Measurements from ENCODE around the gene PM20D1.
"Not testable (repeated sequence)": the region's sequence is repeated elsewhere in the genome, so short reads cannot be mapped to it uniquely, and the experiment has no call there.

Gene PM20D1, protein sequence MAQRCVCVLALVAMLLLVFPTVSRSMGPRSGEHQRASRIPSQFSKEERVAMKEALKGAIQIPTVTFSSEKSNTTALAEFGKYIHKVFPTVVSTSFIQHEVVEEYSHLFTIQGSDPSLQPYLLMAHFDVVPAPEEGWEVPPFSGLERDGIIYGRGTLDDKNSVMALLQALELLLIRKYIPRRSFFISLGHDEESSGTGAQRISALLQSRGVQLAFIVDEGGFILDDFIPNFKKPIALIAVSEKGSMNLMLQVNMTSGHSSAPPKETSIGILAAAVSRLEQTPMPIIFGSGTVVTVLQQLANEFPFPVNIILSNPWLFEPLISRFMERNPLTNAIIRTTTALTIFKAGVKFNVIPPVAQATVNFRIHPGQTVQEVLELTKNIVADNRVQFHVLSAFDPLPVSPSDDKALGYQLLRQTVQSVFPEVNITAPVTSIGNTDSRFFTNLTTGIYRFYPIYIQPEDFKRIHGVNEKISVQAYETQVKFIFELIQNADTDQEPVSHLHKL

DNA sequence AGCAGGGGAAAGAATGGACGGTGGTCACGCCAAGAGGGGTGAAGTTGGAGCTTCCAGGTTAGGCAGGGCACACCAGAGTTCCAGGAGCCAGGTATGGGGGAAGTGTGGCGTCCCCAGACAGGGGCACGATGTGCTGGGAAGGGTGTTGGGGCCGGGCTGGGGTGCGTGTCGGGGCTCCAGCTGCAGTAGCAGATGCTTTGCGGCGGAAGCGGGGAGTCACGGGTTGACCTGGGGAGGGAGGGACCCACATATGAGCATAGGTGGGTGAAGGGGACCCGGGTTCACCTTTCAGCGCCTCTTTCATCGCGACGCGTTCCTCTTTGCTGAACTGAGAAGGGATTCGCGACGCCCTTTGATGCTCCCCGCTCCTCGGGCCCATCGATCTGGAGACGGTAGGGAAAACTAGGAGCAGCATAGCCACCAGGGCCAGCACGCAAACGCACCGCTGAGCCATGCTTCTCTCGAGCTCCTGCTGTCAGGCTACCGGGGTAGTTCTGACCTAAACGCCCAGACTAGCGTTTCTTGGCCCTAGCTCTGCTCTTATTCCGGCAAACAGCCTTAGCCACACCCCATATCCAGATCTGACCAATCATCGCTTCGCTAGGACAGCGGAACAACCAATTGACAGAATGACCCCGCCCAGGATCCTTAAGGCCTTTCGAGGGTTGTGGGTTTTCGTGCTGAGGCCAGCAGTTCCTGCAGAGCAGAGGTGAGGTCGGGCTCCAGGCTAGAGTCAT lies at the start of gene PM20D1:
PM20D1 (minus strand) TSS at position 514 of the 737 bp plus-strand sequence; CDS start at position 454, 60 bp downstream.
- DNase-seq, result peak; percentile 79

DNA sequence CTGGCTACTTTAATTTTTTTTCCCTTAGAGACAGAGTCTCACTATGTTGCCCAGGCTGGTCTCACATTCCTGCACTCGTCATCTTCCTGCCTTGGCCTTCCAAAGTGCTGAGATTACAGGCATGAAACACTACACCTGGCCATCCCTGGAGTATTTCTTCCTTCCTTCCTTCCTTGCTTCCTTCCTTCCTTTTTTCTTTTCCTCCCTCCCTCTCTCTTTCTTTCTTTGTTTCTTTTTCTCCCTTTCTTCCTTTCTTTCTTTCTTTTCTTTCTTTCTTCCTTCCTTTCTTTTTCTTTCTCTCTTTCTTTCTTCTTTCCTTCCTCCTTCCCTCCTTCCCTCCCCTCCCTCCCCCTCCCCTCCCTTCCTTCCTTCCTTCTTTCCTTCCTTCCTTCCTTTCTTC lies 46.4 kb upstream of the PM20D1 start:
- DNase-seq, result no peak

DNA sequence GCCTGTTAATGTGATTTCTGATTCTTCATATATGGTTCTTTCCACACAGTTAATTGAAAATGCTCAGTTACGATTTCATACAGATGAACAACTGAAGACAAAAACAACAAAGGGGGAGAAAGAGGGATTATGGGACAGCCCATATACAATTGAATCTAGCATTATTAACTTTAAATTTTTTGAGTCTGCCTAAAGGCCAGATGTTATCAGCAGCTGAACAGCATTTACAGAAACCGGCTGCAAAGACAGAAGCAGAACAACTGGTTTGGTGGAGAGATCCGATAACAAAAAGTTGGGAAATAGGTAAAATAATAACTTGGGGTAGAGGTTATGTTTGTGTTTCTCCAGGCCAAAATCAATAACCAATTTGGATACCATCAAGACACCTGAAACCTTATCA lies 44.2 kb upstream of the PM20D1 start:
- not testable (repeated sequence) for DNase-seq

DNA sequence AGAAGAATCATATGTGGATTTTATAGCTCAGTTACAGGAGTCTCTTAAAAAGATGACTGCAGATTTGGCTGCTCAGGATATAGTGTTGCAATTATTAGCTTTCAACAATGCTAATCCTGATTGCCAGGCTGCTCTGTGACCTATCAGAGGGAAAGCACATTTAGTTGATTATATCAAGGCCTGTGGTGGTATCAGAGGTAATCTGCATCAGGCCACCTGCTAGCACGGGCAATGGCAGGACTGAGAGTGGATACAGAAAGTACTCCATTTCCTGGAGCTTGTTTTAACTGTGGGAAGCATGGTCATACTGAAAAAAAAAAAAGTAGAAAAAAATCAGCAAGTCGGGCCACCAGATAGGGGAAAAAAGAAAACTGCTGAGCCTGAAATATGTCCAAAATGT lies 42.2 kb upstream of the PM20D1 start:
- not testable (repeated sequence) for DNase-seq

DNA sequence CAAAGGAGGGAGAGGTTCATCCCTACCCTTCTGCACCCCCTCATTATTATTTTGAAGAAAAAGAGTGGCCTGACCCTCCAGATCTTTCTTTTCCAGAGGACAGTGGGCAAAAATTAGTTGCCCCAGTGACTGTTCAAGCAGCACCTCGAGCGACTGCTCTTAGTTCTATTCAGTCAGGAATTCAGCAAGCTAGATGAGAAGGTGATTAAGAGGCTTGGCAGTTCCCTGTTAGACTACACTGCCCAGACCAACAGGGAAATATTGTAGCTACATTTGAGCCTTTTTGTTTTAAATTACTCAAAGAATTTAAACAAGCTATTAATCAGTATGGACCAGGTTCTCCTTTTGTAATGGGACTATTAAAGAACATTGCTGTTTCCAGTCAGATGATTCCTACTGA lies 41.5 kb upstream of the PM20D1 start:
- DNase-seq, result not testable (repeated sequence)

DNA sequence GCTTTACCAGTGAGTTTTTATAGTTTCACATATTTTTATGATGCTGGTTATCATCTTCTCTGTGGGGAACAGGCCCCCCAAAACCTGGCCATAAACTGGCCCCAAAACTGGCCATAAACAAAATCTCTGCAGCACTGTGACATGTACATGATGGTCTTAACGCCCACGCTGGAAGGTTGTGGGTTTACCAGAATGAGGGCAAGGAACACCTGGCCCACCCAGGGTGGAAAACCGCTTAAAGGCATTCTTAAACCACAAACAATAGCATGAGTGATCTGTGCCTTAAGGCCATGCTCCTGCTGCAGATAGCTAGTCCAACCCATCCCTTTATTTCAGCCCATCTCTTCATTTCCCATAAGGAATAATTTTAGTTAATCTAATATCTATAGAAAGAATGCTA lies 40.7 kb upstream of the PM20D1 start:
- DNase-seq, result not testable (repeated sequence)

DNA sequence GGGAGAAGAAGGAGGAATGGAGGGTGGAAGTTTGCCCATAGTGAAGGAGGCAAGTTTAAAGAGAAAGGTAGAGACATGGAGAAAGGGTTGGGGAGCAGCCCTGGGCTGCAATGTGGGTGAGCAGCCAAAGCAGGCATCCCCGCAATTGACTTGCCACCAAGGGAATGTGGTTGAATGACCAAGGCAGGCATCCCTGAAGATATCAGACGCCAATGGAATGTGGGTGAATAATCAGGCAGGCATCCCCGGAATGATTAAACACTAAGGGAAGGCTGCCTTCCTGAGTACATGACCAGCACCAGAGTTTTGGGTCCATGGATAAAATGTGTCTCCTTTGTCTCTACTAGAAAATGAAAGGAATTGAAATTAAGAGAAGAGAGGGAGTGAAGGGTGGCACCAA lies 39.8 kb upstream of the PM20D1 start:
- not testable (repeated sequence) for DNase-seq

DNA sequence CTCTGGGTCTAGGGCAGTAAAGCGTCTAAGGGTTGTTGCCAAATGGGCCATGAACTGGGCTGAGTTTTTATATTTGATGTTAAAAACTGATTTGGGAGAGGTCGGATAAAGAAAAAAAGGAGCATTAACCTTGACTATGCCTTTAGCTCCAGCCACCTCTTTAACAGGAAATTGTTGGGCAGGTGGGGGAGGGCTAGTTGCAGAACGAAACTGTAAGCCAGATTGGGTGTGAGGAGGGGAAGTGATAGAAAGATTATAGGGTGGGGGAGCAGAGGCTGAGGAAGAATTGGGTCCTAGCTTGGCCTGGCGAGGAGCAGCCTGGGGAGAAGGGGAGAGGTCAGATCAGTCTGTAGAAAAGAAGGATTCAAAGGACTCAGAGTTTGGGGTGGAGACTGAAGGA lies 39.1 kb upstream of the PM20D1 start:
- not testable (repeated sequence) for DNase-seq

DNA sequence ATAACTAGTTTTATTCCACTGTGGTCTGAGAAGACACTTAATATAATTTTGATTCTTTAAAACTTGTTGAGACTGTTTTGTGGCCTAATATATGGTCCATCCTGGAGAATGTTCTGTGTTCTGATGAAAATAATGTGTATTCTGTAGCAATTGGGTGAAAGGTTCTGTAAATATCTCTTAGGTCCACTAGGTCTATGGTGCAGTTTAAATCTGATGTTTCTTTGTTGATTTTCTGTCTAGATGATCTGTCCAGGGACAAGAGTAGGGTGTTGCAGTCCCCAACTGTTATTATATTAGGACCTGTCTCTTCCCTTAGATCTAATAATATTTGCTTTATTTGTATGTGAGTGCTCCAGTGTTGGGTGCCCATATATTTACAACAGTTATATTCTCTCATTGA lies 33.9 kb upstream of the PM20D1 start:
- DNase-seq, result no peak

DNA sequence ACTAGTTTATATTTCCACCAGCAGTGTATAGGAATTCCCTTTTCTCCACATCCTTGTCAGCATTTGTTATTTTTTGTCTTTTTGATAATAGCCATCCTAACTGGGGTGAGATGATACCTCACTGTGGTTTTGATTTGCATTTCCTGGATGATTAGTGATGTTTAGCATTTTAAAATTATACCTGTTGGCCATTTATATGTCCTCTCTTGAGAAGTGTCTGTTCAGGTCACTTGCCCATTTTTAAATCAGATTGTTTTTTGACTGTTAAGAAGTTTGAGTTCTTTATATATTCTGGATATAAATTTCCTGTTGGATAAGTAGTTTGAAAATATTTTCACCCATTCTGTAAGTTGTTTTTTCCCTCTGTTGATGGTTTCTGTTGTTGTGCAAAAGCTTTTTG lies 31.0 kb upstream of the PM20D1 start:
- DNase-seq, result no peak

DNA sequence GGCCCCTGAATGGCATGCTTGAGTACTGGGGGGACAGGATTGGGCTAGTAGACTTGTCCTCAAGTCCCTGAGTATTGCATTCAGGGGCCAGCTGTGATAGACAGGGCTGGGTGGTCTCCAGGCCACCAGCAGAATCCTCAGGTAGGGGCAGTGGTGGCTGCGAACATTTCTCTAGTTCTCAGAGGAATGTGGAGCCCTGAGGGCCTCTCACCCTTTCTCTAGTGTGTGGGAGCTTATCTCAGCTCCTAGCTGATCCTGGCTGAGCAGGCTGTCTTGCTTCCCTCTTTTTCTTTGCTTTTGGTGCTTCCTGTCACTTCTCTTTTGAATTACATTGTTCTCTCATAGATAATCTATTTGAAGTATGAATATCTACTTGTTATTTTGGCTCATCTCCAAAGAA lies 30.0 kb upstream of the PM20D1 start:
- DNase-seq, result no peak

DNA sequence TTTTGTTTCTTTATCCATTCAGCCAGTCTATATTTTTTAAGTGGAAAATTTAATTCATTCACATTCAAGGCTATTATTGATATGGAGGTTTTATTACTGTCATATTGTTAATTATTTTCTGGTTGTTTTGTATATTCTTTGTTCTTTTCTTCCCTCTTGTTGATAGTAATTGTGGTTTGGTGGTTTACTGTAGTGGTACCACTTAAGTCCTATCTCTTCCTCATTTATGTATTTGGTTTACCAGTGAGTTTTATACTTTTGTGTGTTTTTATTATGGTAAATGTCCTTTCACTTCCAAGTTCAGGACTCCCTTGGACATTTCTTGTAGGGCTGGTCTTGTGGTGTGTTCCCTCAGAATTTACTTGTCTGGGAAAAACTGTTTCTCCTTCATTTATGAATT lies 28.1 kb upstream of the PM20D1 start:
- no peak for DNase-seq

DNA sequence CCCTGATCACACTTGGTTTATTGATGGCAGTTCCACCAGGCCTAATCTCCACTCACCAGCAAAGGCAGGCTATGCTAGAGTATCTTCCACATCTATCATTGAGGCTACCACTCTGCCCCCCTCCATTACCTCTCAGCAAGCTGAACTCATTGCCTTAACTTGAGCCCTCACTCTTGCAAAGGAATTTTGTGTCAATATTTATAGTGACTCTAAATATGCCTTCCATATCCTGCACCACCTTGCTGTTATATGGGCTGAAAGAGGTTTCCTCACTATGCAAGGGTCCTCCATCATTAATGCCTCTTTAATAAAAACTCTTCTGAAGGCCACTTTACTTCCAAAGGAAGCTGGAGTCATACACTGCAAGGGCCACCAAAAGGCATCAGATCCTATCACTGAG lies 23.2 kb upstream of the PM20D1 start:
- DNase-seq, result not testable (repeated sequence)

DNA sequence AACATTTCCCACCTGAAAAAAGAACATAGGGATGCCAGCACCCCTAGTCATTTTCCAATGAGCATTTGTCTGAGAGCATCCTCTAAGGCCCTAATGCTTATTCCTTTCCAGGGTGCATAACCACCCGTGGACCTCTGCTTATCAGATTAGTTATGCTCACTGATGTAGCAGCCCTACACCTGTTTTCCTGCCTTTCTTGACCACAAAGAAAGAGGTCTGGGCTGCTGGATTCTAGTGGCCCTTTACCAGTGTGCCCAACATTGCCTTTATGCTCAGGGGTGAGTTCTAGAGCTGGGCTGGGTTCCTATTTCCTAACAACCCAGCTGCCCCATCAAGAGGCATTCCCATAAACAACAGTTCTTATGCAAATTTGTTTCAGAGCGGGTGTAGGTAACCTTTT lies 20.3 kb upstream of the PM20D1 start:
- DNase-seq, result no peak

DNA sequence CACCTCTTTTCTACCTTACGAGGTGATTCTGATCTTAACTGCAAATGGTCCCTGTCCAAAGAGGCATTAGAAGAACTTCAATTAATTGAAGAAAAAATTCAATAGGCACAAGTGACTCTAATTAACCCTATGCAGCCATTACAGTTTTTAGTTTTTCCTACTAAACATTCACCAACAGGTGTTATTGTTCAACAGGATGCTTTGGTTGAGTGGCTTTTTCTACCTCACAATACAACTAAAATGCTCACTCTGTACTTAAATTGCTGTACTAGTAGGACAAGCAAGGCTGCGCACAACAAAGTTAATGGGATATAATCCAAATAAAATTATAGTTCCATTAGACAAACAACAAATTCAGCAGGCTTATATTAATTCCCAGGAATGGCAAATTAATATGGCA lies 11.6 kb upstream of the PM20D1 start:
- DNase-seq, result no peak

DNA sequence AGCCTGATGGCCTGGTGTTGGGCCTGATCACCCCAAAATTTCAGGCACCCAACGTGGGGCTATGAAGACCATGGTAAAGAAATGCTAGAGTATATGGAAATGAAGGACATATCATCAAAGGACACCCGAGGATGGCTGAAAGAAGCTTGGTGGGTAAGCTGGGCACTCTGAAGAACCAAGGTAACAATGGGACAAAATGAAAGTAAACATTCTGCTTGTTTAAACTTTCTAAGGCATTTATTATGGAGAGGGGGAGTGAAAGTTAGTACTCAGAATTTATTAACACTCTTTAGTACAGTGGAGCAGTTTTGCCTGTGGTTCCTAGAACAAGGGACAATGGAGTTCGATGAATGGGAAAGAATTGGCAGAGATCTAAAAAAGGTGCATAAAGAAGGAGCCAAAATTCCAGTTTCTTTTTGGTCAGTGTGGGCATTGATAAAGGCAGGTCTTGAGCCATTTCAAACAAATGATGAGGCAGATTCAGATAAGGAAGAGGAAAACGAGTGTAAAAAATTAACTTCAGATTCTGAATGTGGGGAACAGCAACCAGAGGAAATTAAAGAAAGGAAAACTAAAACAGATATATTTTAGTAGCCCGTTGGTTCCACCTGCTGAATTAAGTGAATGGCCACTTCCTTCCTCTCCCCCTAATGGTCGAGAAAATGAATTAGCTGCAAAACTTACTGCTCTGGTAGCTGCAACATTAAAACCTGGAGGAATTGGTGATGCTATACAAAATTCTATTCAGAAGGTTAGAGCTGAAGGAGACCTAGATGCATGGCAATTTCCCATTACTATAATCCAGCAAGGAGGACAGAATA lies 8.4 kb upstream of the PM20D1 start:
- no peak for DNase-seq

DNA sequence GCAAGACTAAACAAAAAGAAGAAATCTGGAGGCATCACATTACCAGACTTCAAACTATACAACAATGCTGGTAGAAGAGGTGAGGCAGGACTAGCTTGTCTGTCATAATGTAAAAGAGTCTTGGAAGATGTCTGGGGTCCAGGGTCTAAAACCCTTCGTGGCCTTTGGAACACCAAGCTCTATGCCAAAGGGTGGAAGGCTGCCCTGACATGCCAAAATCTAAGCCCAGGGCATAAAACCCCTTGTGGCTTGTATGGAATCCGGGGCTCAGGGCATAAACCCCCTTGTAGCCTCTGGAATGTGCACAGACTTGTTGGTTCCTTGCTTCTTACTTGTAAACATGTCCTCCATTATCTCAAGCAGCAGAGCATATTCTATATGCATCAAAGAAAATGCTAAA lies 7.6 kb upstream of the PM20D1 start:
- DNase-seq, result not testable (repeated sequence)

DNA sequence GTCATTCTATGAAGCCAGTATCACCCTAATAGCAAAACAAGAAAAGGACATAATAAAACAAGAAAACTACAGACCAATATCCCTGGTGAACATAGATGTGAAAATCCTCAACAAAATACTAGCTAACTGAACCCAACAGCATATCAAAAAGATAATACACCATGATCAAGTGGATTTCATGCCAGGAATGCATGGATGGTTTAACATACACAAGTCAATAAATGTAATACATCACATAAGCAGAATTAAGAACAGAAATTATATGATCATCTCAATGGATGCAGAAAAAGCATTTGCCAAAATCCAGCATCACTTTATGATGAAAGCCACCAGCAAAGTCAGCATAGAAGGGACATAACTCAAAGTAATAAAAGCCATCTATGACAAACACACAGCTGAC lies 6.5 kb upstream of the PM20D1 start:
- DNase-seq, result no peak

DNA sequence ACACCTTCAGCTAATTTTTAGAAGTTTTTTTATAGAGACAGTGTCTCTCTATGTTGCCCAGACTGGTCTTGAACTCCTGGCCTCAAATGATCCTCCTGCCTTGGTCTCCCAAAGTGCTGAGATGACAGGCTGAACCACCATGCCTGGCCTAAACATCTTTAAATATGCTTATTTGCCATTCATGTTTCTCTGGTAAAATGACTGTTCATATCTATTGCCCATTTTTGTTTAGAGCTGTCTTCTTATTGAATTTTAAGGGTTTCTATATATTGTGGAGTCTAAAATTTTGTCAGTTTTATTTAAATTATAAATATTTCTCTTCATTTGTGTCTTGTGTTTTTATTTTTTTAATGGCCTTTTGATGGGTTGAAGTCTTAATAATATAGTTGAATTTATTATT lies 3.0 kb upstream of the PM20D1 start:
- no peak for DNase-seq

DNA sequence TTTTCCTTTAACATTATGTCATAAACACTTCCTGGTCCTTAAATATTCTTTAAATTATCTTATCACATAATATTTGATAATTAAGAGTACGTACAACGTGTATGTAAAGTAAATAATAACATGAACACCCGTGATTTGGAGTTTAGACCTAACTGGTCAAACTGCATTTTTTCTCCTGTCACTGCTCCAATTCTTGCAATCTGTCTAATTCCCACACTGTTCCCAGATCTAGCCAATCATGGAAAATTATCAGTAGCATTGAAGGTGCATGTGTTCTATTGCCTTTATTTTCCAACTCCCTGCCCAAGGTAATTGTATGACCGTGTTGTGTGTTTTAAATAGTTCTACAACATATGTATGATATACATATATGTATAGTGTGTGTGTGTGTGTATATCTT lies 2.1 kb upstream of the PM20D1 start:
- no peak for DNase-seq

DNA sequence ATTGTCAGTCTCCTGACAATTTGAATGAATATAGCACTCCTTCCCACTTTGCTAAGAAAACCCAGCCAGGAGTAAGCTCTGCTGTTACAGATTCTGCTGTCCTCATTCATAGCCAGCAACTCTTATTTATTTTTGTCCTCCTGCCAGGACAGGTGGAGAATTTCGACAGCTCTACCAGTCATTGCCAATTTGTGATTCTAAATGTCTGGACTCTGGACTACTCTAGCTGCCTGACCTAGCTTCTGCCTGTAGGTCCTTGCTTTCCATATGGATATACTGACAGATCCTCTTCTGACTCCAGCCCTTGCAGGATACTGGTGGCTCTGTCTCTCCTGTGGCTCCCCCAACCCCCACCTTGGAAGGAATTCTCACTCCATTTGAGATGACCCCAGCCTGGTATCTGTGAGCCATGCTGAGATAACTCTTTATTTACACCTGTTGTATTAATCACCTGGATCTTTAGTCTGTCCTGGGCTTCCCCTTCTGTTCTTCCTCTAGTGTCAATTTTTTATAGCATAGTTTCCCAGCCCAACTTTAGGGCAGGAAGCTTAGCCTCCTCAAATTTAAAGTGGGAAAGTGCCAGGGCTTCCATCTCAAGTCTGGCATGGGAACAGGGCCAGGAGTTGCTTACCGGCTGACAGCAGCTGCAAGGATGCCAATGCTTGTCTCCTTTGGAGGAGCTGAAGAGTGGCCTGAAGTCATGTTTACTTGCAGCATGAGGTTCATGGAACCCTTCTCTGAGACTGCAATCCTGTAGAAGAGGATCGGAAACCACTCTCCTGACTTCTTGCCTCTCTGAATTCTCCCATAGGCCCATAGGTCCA lies 6.7 kb downstream of the PM20D1 start:
- no peak for DNase-seq

DNA sequence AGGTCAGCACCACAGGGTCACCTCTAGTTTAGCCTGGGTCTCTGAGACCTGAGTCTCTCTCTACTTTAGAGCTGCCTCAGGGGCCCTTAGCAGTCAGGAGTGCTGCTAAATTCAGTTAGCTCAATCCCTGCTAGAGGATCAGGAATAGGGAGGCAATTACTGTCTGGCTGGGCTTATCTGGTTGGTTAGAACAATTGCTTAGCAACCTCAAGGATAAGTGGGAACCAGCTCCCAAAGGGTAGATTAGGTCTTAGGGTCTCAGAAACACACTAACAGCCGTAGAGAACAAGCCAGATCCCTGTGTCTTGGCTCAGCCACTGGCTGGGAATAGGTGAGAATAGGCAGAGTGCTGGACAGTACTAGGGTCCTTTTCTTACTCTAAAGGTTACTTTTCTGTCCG lies 7.7 kb downstream of the PM20D1 start:
- no peak for DNase-seq
